CD4-positive, alpha-beta T cell (primary cell): ENCODE data around the gene KIAA1143. TPM values are rescaled to one million over a fixed set of nuclear protein-coding genes. Genes with fewer than 3 reads are reported as not detected.

Source experiments
- ATAC-seq: fragments of 200-7000 bp; cut with Tn5 transposase; one replicate; pipeline ENCODE4 v1.10.0; 2022; ENCODE audit warnings: mild to moderate bottlenecking; ENCODE audit not compliant: poor library complexity
- CTCF ChIA-PET: fragments of 350-600 bp; sonication (Branson Sonifier 250); formaldehyde crosslinking; loops from one replicate; lab custom pipeline; 2021; ENCODE audit warnings: antibody characterized with exemption, inconsistent platforms; lab: Charles Lee
- POLR2A ChIA-PET: fragments of 350-600 bp; sonication (Branson Sonifier 250); formaldehyde crosslinking; loops from one replicate; lab custom pipeline; 2021; ENCODE audit warnings: antibody characterized with exemption, inconsistent platforms; lab: Charles Lee
- DNase-seq, 14 experiments: peaks; one replicate each; pipeline ENCODE4 v3.0.0-alpha.2; 2013 to 2020; ENCODE audit warnings: mixed read lengths in 2 of 14
- H3K27ac ChIP-seq, 2 donors: one replicate each; pipeline versions ENCODE4 v1.5.1 to v1.7.0; 2013; ENCODE audit warnings: low read length in 2 of 2, low read depth in 1 of 2, mild to moderate bottlenecking in 1 of 2
- H3K27me3 ChIP-seq, 2 experiments: 1 replicate in 1 of 2; 2 replicates in 1 of 2; pipeline versions ENCODE4 v1.6.1 to v1.7.0; 2013; ENCODE audit warnings: low read length in 2 of 2, control low read depth in 1 of 2, mild to moderate bottlenecking in 1 of 2, moderate library complexity in 1 of 2; ENCODE audit not compliant: insufficient read depth in 2 of 2, control insufficient read depth in 1 of 2
- H3K36me3 ChIP-seq: one replicate; pipeline ENCODE4 v1.6.1; 2013; ENCODE audit warnings: low read length, control low read depth; ENCODE audit not compliant: insufficient read depth
- H3K4me1 ChIP-seq: one replicate; pipeline ENCODE4 v1.6.1; 2013; ENCODE audit warnings: low read length, control low read depth; ENCODE audit not compliant: insufficient read depth
- H3K4me3 ChIP-seq: one replicate; pipeline ENCODE4 v1.5.1; 2013; ENCODE audit warnings: mild to moderate bottlenecking, low read length, moderate library complexity
- H3K9me3 ChIP-seq, 2 experiments: 1 replicate in 1 of 2; 2 replicates in 1 of 2; pipeline versions ENCODE4 v1.6.1 to v1.7.0; 2013; ENCODE audit warnings: low read length in 2 of 2, mild to moderate bottlenecking in 2 of 2, control low read depth in 1 of 2, moderate library complexity in 1 of 2; ENCODE audit not compliant: control insufficient read depth in 1 of 2, insufficient read depth in 1 of 2
- H3K27ac Mint-ChIP-seq: one replicate; pipeline ENCODE4 v1.8.0; 2020; ENCODE audit warnings: mixed read lengths
- H3K27me3 Mint-ChIP-seq: one replicate; pipeline ENCODE4 v1.8.0; 2021; ENCODE audit warnings: mixed read lengths
- H3K36me3 Mint-ChIP-seq: one replicate; pipeline ENCODE4 v1.8.0; 2021; ENCODE audit warnings: low read depth, mixed read lengths
- H3K4me1 Mint-ChIP-seq: one replicate; pipeline ENCODE4 v1.8.0; 2021; ENCODE audit warnings: low read depth, mixed read lengths
- H3K4me3 Mint-ChIP-seq: one replicate; pipeline ENCODE4 v1.8.0; 2020; ENCODE audit warnings: mild to moderate bottlenecking, mixed read lengths
- H3K9me3 Mint-ChIP-seq: one replicate; pipeline ENCODE4 v1.8.0; 2020; ENCODE audit warnings: mixed read lengths
- CTCF ChIP-seq: fragments of 200-600 bp; IDR thresholded peaks from one replicate; pipeline ENCODE4 v1.8.0; 2022; ENCODE audit warnings: antibody characterized with exemption, mild to moderate bottlenecking
- intact Hi-C, 2 experiments: fragments of 100-400 bp; cut with DNase I in 1 of 2; cut with micrococcal nuclease in 1 of 2; formaldehyde crosslinking; loops; one replicate each; pipeline versions ENCODE4 v1.15.1 to v1.9.0; 2023 to 2025; cut with DNase I, micrococcal nuclease
- total RNA-seq, 174 experiments: library from RNA in 2 of 174; stranded (reverse) in 2 of 174; gene quantifications; one replicate each; pipeline ENCODE4 v1.2.3 and lab custom pipeline; 2021 to 2026

Gene KIAA1143
- total RNA-seq, 2 experiments from 2014 or later, result 24.4 to 31.7 TPM

GRCh38 chr3:44772099-44772442 is 10.7 kb upstream of the KIAA1143 start:
- no peak for TF ChIP-seq CTCF
- H3K4me1 Mint-ChIP-seq, result no peaks in the 10 kb centered on the region
- H3K27ac Mint-ChIP-seq, result no peak overlapping the region
- H3K27ac ChIP-seq, result no peak overlapping the region
- H3K36me3 ChIP-seq, result no peaks in the 10 kb centered on the region
- intact Hi-C loops, result no loop called here
- peaks cover 5 to 18% of the 10 kb centered on the region in 2 experiments for H3K9me3 ChIP-seq
- CTCF ChIA-PET, result no interaction called here
- no peak overlapping the region for H3K4me3 ChIP-seq
- peaks cover 14% of the 10 kb centered on the region for H3K36me3 Mint-ChIP-seq
- no peak overlapping the region for H3K4me3 Mint-ChIP-seq
- H3K9me3 Mint-ChIP-seq, result peaks cover 6% of the 10 kb centered on the region
- H3K27me3 ChIP-seq, result no peaks in the 10 kb centered on the region
- no peaks in the 10 kb centered on the region for H3K27me3 Mint-ChIP-seq
- ATAC-seq (no peak), DNase-seq (no peak)
- no peaks in the 10 kb centered on the region for H3K4me1 ChIP-seq
- POLR2A ChIA-PET, result no interaction called here

GRCh38 chr3:44771424-44772098 is 10.1 kb upstream of the KIAA1143 start:
- intact Hi-C loops, result no loop called here
- peaks cover 5 to 18% of the 10 kb centered on the region in 2 experiments for H3K9me3 ChIP-seq
- no peak overlapping the region for H3K27ac ChIP-seq
- Mint-ChIP-seq H3K27me3 (no peaks in the 10 kb centered on the region), H3K36me3 (peaks cover 14% of the 10 kb centered on the region), H3K4me3 (no peak overlapping the region), H3K27ac (no peak overlapping the region), H3K9me3 (peaks cover 6% of the 10 kb centered on the region), H3K4me1 (no peaks in the 10 kb centered on the region)
- POLR2A ChIA-PET, result no interaction called here
- DNase-seq (no peak), ATAC-seq (no peak)
- CTCF ChIA-PET, result no interaction called here
- no peaks in the 10 kb centered on the region for H3K27me3 ChIP-seq
- H3K4me3 ChIP-seq, result no peak overlapping the region
- TF ChIP-seq CTCF, result no peak
- no peaks in the 10 kb centered on the region for H3K4me1 ChIP-seq
- no peaks in the 10 kb centered on the region for H3K36me3 ChIP-seq

- intact Hi-C loops, result loop anchor here in 1 of 2 experiments (5.0 to 10.0 kb wide), 3 partner anchors 52 to 1142 kb away; partner anchors contain the start of genes ANO10, ZKSCAN7 and ZNF502
Observed at GRCh38 chr3:44764248-44764647, 2.8 kb upstream of the KIAA1143 start.

More at GRCh38 chr3:44764248-44764647, 2.8 kb upstream of the KIAA1143 start:
- Histone ChIP-seq H3K4me1 (peaks cover 16% of the 10 kb centered on the region), H3K27ac (no peak overlapping the region), H3K9me3 (peaks cover 0 to 4% of the 10 kb centered on the region in 2 experiments), H3K4me3 (no peak overlapping the region), H3K27me3 (no peaks in the 10 kb centered on the region), H3K36me3 (no peaks in the 10 kb centered on the region)
- Mint-ChIP-seq H3K9me3 (peaks cover 3% of the 10 kb centered on the region), H3K4me1 (peaks cover 25% of the 10 kb centered on the region), H3K4me3 (peak overlapping the region; percentile 46), H3K27me3 (no peaks in the 10 kb centered on the region), H3K36me3 (peaks cover 28% of the 10 kb centered on the region), H3K27ac (no peak overlapping the region)
- DNase-seq (no peak), ATAC-seq (no peak)
- CTCF ChIA-PET, result no interaction called here
- TF ChIP-seq CTCF, result no peak
- POLR2A ChIA-PET, result no interaction called here
